GM23338 (cell line): ENCODE results near the gene PTPA. TPM values are rescaled to one million over a fixed set of nuclear protein-coding genes. Genes with fewer than 3 reads are reported as not detected.

Experiments used
- ATAC-seq: fragments of 200-7000 bp; cut with Tn5 transposase; 3 replicates; pipeline ENCODE4 v1.9.1; 2020
- DNase-seq: peaks from one replicate; pipeline ENCODE4 v3.0.0-alpha.2; 2015; ENCODE audit warnings: low spot score
- H2AFZ ChIP-seq: fragments of 200-600 bp; sonication (generic); 2 replicates; pipeline ENCODE4 v1.8.0; 2016; ENCODE audit warnings: antibody characterized with exemption, mild to moderate bottlenecking, moderate library complexity
- H3F3A ChIP-seq: fragments of 200-600 bp; sonication (generic); replicated peaks from 2 replicates; pipeline ENCODE4 v1.8.0; 2017; ENCODE audit warnings: antibody characterized with exemption, mixed run types, low read depth
- H3K27ac ChIP-seq: fragments of 200-600 bp; sonication (generic); 2 replicates; pipeline ENCODE4 v1.6.1; 2016; ENCODE audit warnings: low read depth
- H3K27me3 ChIP-seq: fragments of 200-600 bp; sonication (generic); 2 replicates; pipeline ENCODE4 v1.8.0; 2016; ENCODE audit warnings: mild to moderate bottlenecking, mixed run types, moderate library complexity; ENCODE audit not compliant: insufficient read depth
- H3K36me3 ChIP-seq: fragments of 200-600 bp; sonication (generic); 2 replicates; pipeline ENCODE4 v1.8.0; 2016; ENCODE audit warnings: mild to moderate bottlenecking; ENCODE audit not compliant: insufficient read depth
- H3K4me1 ChIP-seq: fragments of 200-600 bp; sonication (generic); 2 replicates; pipeline ENCODE4 v1.8.0; 2016; ENCODE audit warnings: mild to moderate bottlenecking, moderate library complexity; ENCODE audit not compliant: insufficient read depth
- H3K4me2 ChIP-seq: fragments of 200-600 bp; sonication (generic); 2 replicates; pipeline ENCODE4 v1.7.1; 2017; ENCODE audit warnings: mixed run types
- H3K4me3 ChIP-seq: fragments of 200-600 bp; sonication (generic); 2 replicates; pipeline ENCODE4 v1.6.1; 2016; ENCODE audit warnings: mixed run types
- H3K79me2 ChIP-seq: fragments of 200-600 bp; sonication (generic); replicated peaks from 2 replicates; pipeline ENCODE4 v1.8.0; 2017; ENCODE audit warnings: mild to moderate bottlenecking; ENCODE audit not compliant: insufficient read depth
- H3K9me2 ChIP-seq: fragments of 200-600 bp; sonication (generic); 2 replicates; pipeline ENCODE4 v1.8.0; 2017; ENCODE audit not compliant: insufficient read depth
- H4K20me1 ChIP-seq: fragments of 200-600 bp; sonication (generic); replicated peaks from 2 replicates; pipeline ENCODE4 v1.8.0; 2017; ENCODE audit warnings: mild to moderate bottlenecking; ENCODE audit not compliant: insufficient read depth
- H3K27ac Mint-ChIP-seq: 2 replicates; pipeline ENCODE4 v1.8.0; 2020; ENCODE audit warnings: inconsistent platforms, mild to moderate bottlenecking, moderate library complexity, mixed read lengths
- H3K27me3 Mint-ChIP-seq: 3 replicates; pipeline ENCODE4 v1.8.0; 2022; ENCODE audit warnings: low read depth, mild to moderate bottlenecking, moderate library complexity, mixed read lengths, inconsistent platforms; ENCODE audit not compliant: insufficient read depth, poor library complexity
- H3K36me3 Mint-ChIP-seq: 3 replicates; pipeline ENCODE4 v1.8.0; 2021; ENCODE audit warnings: low read depth, mild to moderate bottlenecking, inconsistent platforms, moderate library complexity, mixed read lengths
- H3K4me1 Mint-ChIP-seq: 3 replicates; pipeline ENCODE4 v1.8.0; 2020; ENCODE audit warnings: mild to moderate bottlenecking, inconsistent platforms, mixed read lengths
- H3K4me3 Mint-ChIP-seq: 3 replicates; pipeline ENCODE4 v1.8.0; 2021; ENCODE audit warnings: moderate library complexity, mild to moderate bottlenecking, inconsistent platforms, mixed read lengths
- H3K9me3 Mint-ChIP-seq: 3 replicates; pipeline ENCODE4 v1.8.0; 2020; ENCODE audit warnings: moderate library complexity, mild to moderate bottlenecking, inconsistent platforms, mixed read lengths
- CTCF ChIP-seq, 2 experiments: fragments of 200-600 bp in 1 of 2; sonication (generic) in 1 of 2; conservative IDR thresholded peaks; 2 replicates each; pipeline versions ENCODE4 v1.5.1 to v1.6.1; 2016 to 2017; ENCODE audit warnings: antibody characterized with exemption in 2 of 2, low read depth in 2 of 2, mild to moderate bottlenecking in 2 of 2, moderate library complexity in 1 of 2
- ETS1 ChIP-seq: IDR thresholded peaks from 2 replicates; pipeline ENCODE4 v1.6.1; 2016; ENCODE audit warnings: antibody characterized with exemption
- ZNF114 ChIP-seq: fragments of 250-450 bp; sonication (Bioruptor Pico); IDR thresholded peaks from 2 replicates; pipeline ENCODE4 v1.5.0; 2020; ENCODE audit warnings: mild to moderate bottlenecking, moderate library complexity
- ZNF462 ChIP-seq: fragments of 250-450 bp; sonication (Bioruptor Pico); IDR thresholded peaks from 2 replicates; pipeline ENCODE4 v1.5.0; 2020; ENCODE audit warnings: mild to moderate bottlenecking, moderate library complexity
- polyA plus RNA-seq: library from polyadenylated mRNA; unstranded; fragments of >200 nt; fragmentation: Nextera tagmentation; extraction: Ambion mirVana; gene quantifications from 2 replicates; pipeline ENCODE4 v1.2.1, GENCODE V29; 2016
- total RNA-seq: library from RNA; depleted of rRNA; stranded (reverse); fragments of >200 nt; shearing (Covaris generic); gene quantifications from 2 replicates; pipeline ENCODE4 v1.2.3, GENCODE V29; 2014

Gene PTPA
- total and polyA plus RNA-seq, 2 experiments from 2014 or later = 53.9 to 122 TPM

GRCh38 chr9:129182122-129182521 is 70.9 kb downstream of the PTPA start (continued):
- TF ChIP-seq ZNF462 = no peak
- no peak for TF ChIP-seq CTCF (conservative IDR thresholded peaks at IDR 0.05; ENCODE audit: low read depth in 2 of 2)
- TF ChIP-seq ETS1 = no peak

- peak; percentile 35 for ATAC-seq
- peaks cover 17% of the 10 kb centered on the region for H3K4me1 Mint-ChIP-seq
- H3K9me3 Mint-ChIP-seq = no peaks in the 10 kb centered on the region; the same call in 2 of the 3 replicates
- no peak overlapping the region for H3K27ac Mint-ChIP-seq
- H3K27me3 Mint-ChIP-seq = peaks cover 67% of the 10 kb centered on the region
- Histone ChIP-seq H3K4me1 (peaks cover 6% of the 10 kb centered on the region; the same call in 1 of the 2 replicates), H3K27ac (no peak overlapping the region), H3F3A (peaks cover 15% of the 10 kb centered on the region; the same call in 1 of the 2 replicates), H3K27me3 (peaks cover 55% of the 10 kb centered on the region), H2AFZ (no peak overlapping the region), H3K36me3 (no peaks in the 10 kb centered on the region), H3K79me2 (no peaks in the 10 kb centered on the region), H3K4me3 (no peak overlapping the region), H3K9me2 (no peaks in the 10 kb centered on the region), H3K4me2 (no peak overlapping the region), H4K20me1 (peaks cover 29% of the 10 kb centered on the region)
- H3K4me3 Mint-ChIP-seq = no peak overlapping the region
- DNase-seq = peak; percentile 93
- no peaks in the 10 kb centered on the region for H3K36me3 Mint-ChIP-seq
- no peak for TF ChIP-seq ZNF114 (CRISPR knock-in tag)
- TF ChIP-seq CTCF (conservative IDR thresholded peaks at IDR 0.05; ENCODE audit: low read depth in 2 of 2) = peak; percentile 68 to 80
These were observed 71.6 kb downstream of the PTPA start for GRCh38 chr9:129182625-129183494.
